Natural killer cell treated with Interleukin-12 subunit alpha and Interleukin-12 subunit beta and Interleukin-15 and Interleukin-18, amount 100 ng/mL, for 72 hours (primary cell): ENCODE measurements around the gene ZNF532. TPM values are rescaled to one million over a fixed set of nuclear protein-coding genes. Genes with fewer than 3 reads are reported as not detected.

ENCODE experiments used
- ATAC-seq, 2 donors: fragments of 150-1000 bp; cut with Tn5 transposase in 1 of 2; sonication (Bioruptor Pico), chemical (Tn5 transposase) in 1 of 2; 2 replicates each; pipeline ENCODE4 v1.10.0; 2021
- DNase-seq: peaks from one replicate; pipeline ENCODE4 v3.0.0; 2022; ENCODE audit warnings: low spot score
- H3K27ac Mint-ChIP-seq, 2 donors: 1 replicate in 1 of 2; 2 replicates in 1 of 2; pipeline ENCODE4 v1.8.0; 2022; ENCODE audit warnings: mixed read lengths in 2 of 2, mild to moderate bottlenecking in 1 of 2, moderate library complexity in 1 of 2
- H3K27me3 Mint-ChIP-seq, 2 donors: 1 replicate in 1 of 2; 2 replicates in 1 of 2; pipeline ENCODE4 v1.8.0; 2022; ENCODE audit warnings: mixed read lengths in 2 of 2
- H3K36me3 Mint-ChIP-seq: one replicate; pipeline ENCODE4 v1.8.0; 2022; ENCODE audit warnings: mixed read lengths
- H3K4me1 Mint-ChIP-seq, 2 donors: 1 replicate in 1 of 2; 2 replicates in 1 of 2; pipeline ENCODE4 v1.8.0; 2022; ENCODE audit warnings: low read depth in 2 of 2, mixed read lengths in 2 of 2, mild to moderate bottlenecking in 1 of 2
- H3K4me3 Mint-ChIP-seq: one replicate; pipeline ENCODE4 v1.8.0; 2022; ENCODE audit warnings: mixed read lengths
- H3K9me3 Mint-ChIP-seq: 2 replicates; pipeline ENCODE4 v1.8.0; 2022; ENCODE audit warnings: mixed read lengths
- total RNA-seq, 2 donors: library from RNA; stranded (reverse); gene quantifications; one replicate each; pipeline ENCODE4 v1.2.3, GENCODE V29; 2022

ZNF532 gene
- total RNA-seq, 2 donors from 2014 or later = 3.3 to 19.3 TPM

- Mint-ChIP-seq H3K4me1 (no peaks in the 10 kb centered on the region), H3K36me3 (peaks cover 4% of the 10 kb centered on the region), H3K27ac (no peak overlapping the region), H3K4me3 (no peak overlapping the region), H3K27me3 (peaks cover 6% of the 10 kb centered on the region in 2 donors), H3K9me3 (no peaks in the 10 kb centered on the region)
- ATAC-seq = no peak
- DNase-seq = no peak
These were observed 95.8 kb downstream of the ZNF532 start for GRCh38 chr18:58960508-58960907.

- no peak overlapping the region for H3K4me3 Mint-ChIP-seq
- peaks cover 6% of the 10 kb centered on the region in 2 donors for H3K27me3 Mint-ChIP-seq
- H3K9me3 Mint-ChIP-seq = no peaks in the 10 kb centered on the region
- no peak overlapping the region for H3K27ac Mint-ChIP-seq
- ATAC-seq = no peak
- no peak for DNase-seq
- no peaks in the 10 kb centered on the region for H3K4me1 Mint-ChIP-seq
- peaks cover 4% of the 10 kb centered on the region for H3K36me3 Mint-ChIP-seq
These were observed 96.5 kb downstream of the ZNF532 start for GRCh38 chr18:58960946-58961722.

- DNase-seq = no peak
- Mint-ChIP-seq H3K9me3 (no peaks in the 10 kb centered on the region), H3K4me1 (no peaks in the 10 kb centered on the region), H3K27ac (no peak overlapping the region), H3K4me3 (no peak overlapping the region), H3K27me3 (peaks cover 2 to 6% of the 10 kb centered on the region in 2 donors), H3K36me3 (peaks cover 4% of the 10 kb centered on the region)
- no peak for ATAC-seq
These were observed 97.7 kb downstream of the ZNF532 start for GRCh38 chr18:58962336-58962735.

GRCh38 chr18:58965291-58966004, 100.8 kb downstream of the ZNF532 start:
- H3K27ac Mint-ChIP-seq = no peak overlapping the region
- DNase-seq (no peak), ATAC-seq (no peak)
- H3K36me3 Mint-ChIP-seq = peaks cover 4% of the 10 kb centered on the region
- H3K27me3 Mint-ChIP-seq = peaks cover 2 to 6% of the 10 kb centered on the region in 2 donors
- no peaks in the 10 kb centered on the region for H3K4me1 Mint-ChIP-seq
- H3K9me3 Mint-ChIP-seq = no peaks in the 10 kb centered on the region
- H3K4me3 Mint-ChIP-seq = no peak overlapping the region

GRCh38 chr18:58966005-58966677, 101.5 kb downstream of the ZNF532 start:
- peaks cover 2 to 6% of the 10 kb centered on the region in 2 donors for H3K27me3 Mint-ChIP-seq
- no peaks in the 10 kb centered on the region for H3K9me3 Mint-ChIP-seq
- no peaks in the 10 kb centered on the region for H3K4me1 Mint-ChIP-seq
- no peak overlapping the region for H3K4me3 Mint-ChIP-seq
- DNase-seq (no peak), ATAC-seq (no peak)
- H3K36me3 Mint-ChIP-seq = peaks cover 4% of the 10 kb centered on the region
- no peak overlapping the region for H3K27ac Mint-ChIP-seq

GRCh38 chr18:58966704-58967103, 102.0 kb downstream of the ZNF532 start:
- H3K4me3 Mint-ChIP-seq = no peak overlapping the region
- H3K27me3 Mint-ChIP-seq = peaks cover 0 to under 1% of the 10 kb centered on the region in 2 donors
- no peaks in the 10 kb centered on the region for H3K36me3 Mint-ChIP-seq
- ATAC-seq = no peak
- DNase-seq = no peak
- H3K4me1 Mint-ChIP-seq = no peaks in the 10 kb centered on the region
- H3K27ac Mint-ChIP-seq = no peak overlapping the region
- H3K9me3 Mint-ChIP-seq = no peaks in the 10 kb centered on the region

GRCh38 chr18:58967751-58968254, 103.1 kb downstream of the ZNF532 start:
- no peak for DNase-seq
- H3K27ac Mint-ChIP-seq = no peak overlapping the region
- no peaks in the 10 kb centered on the region for H3K9me3 Mint-ChIP-seq
- no peaks in the 10 kb centered on the region for H3K36me3 Mint-ChIP-seq
- H3K4me1 Mint-ChIP-seq = peaks cover 0 to 3% of the 10 kb centered on the region in 2 donors
- H3K4me3 Mint-ChIP-seq = no peak overlapping the region
- ATAC-seq = no peak
- H3K27me3 Mint-ChIP-seq = peaks cover 0 to 2% of the 10 kb centered on the region in 2 donors

- Mint-ChIP-seq H3K4me3 (no peak overlapping the region), H3K4me1 (peaks cover 0 to 3% of the 10 kb centered on the region in 2 donors), H3K36me3 (no peaks in the 10 kb centered on the region), H3K27me3 (peaks cover 10 to 12% of the 10 kb centered on the region in 2 donors), H3K9me3 (no peaks in the 10 kb centered on the region), H3K27ac (no peak overlapping the region)
- no peak for DNase-seq
- no peak for ATAC-seq
These were observed 106.5 kb downstream of the ZNF532 start for GRCh38 chr18:58970943-58971790.

- no peak for DNase-seq
- Mint-ChIP-seq H3K4me1 (peaks cover 0 to 3% of the 10 kb centered on the region in 2 donors), H3K36me3 (no peaks in the 10 kb centered on the region), H3K4me3 (no peak overlapping the region), H3K27ac (no peak overlapping the region), H3K27me3 (peaks cover 10 to 12% of the 10 kb centered on the region in 2 donors), H3K9me3 (no peaks in the 10 kb centered on the region)
- ATAC-seq = no peak
These were observed 110.6 kb downstream of the ZNF532 start for GRCh38 chr18:58975296-58975695.

- no peak overlapping the region for H3K4me3 Mint-ChIP-seq
- no peaks in the 10 kb centered on the region for H3K36me3 Mint-ChIP-seq
- peaks cover 10 to 12% of the 10 kb centered on the region in 2 donors for H3K27me3 Mint-ChIP-seq
- no peaks in the 10 kb centered on the region for H3K9me3 Mint-ChIP-seq
- DNase-seq (no peak), ATAC-seq (no peak)
- peaks cover 0 to 3% of the 10 kb centered on the region in 2 donors for H3K4me1 Mint-ChIP-seq
- H3K27ac Mint-ChIP-seq = no peak overlapping the region
These were observed 111.1 kb downstream of the ZNF532 start for GRCh38 chr18:58975781-58976180.

- Mint-ChIP-seq H3K27ac (no peak overlapping the region), H3K9me3 (no peaks in the 10 kb centered on the region), H3K4me1 (peaks cover 0 to 3% of the 10 kb centered on the region in 2 donors), H3K4me3 (no peak overlapping the region), H3K36me3 (no peaks in the 10 kb centered on the region), H3K27me3 (peaks cover 10 to 12% of the 10 kb centered on the region in 2 donors)
- DNase-seq = no peak
- no peak for ATAC-seq
These were observed 112.5 kb downstream of the ZNF532 start for GRCh38 chr18:58977223-58977622.

- Mint-ChIP-seq H3K27ac (no peak overlapping the region), H3K4me1 (no peaks in the 10 kb centered on the region), H3K9me3 (no peaks in the 10 kb centered on the region), H3K36me3 (no peaks in the 10 kb centered on the region), H3K4me3 (no peak overlapping the region), H3K27me3 (peaks cover 7 to 12% of the 10 kb centered on the region in 2 donors)
- no peak for ATAC-seq
- no peak for DNase-seq
These were observed 113.1 kb downstream of the ZNF532 start for GRCh38 chr18:58977801-58978200.

- no peaks in the 10 kb centered on the region for H3K9me3 Mint-ChIP-seq
- H3K4me1 Mint-ChIP-seq = no peaks in the 10 kb centered on the region
- H3K27me3 Mint-ChIP-seq = peaks cover 4 to 12% of the 10 kb centered on the region in 2 donors
- DNase-seq (no peak), ATAC-seq (no peak)
- no peak overlapping the region for H3K27ac Mint-ChIP-seq
- H3K36me3 Mint-ChIP-seq = no peaks in the 10 kb centered on the region
- H3K4me3 Mint-ChIP-seq = no peak overlapping the region
These were observed 114.2 kb downstream of the ZNF532 start for GRCh38 chr18:58978916-58979315.
